H9 (cell line): ENCODE data around the gene TMCC1. TPM values are rescaled to one million over a fixed set of nuclear protein-coding genes. Genes with fewer than 3 reads are reported as not detected.

Experiments
- DNase-seq: peaks from one replicate; pipeline ENCODE4 v3.0.0-alpha.2; 2017
- H2AFZ ChIP-seq: one replicate; pipeline ENCODE4 v1.6.1; 2013; ENCODE audit warnings: mild to moderate bottlenecking, low read length, control low read depth, moderate library complexity
- H2AK5ac ChIP-seq: 2 replicates; pipeline ENCODE4 v1.6.1; 2013; ENCODE audit warnings: low read length, control low read depth, mixed read lengths; ENCODE audit not compliant: insufficient read length
- H2BK120ac ChIP-seq: one replicate; pipeline ENCODE4 v1.6.1; 2013; ENCODE audit warnings: low read depth, mild to moderate bottlenecking, low read length, control low read depth, inconsistent platforms; ENCODE audit not compliant: poor library complexity, severe bottlenecking
- H2BK12ac ChIP-seq: 2 replicates; pipeline ENCODE4 v1.6.1; 2013; ENCODE audit warnings: low read length, control low read depth, mixed read lengths, low read depth; ENCODE audit not compliant: insufficient read length
- H2BK15ac ChIP-seq: 2 replicates; pipeline ENCODE4 v1.6.1; 2013; ENCODE audit warnings: low read depth, low read length, control low read depth
- H2BK20ac ChIP-seq: one replicate; pipeline ENCODE4 v1.6.1; 2013; ENCODE audit warnings: low read depth, mild to moderate bottlenecking, low read length, control low read depth, inconsistent platforms; ENCODE audit not compliant: poor library complexity, severe bottlenecking
- H2BK5ac ChIP-seq: 2 replicates; pipeline ENCODE4 v1.6.1; 2013; ENCODE audit warnings: low read length, control low read depth, mixed read lengths; ENCODE audit not compliant: insufficient read length
- H3K14ac ChIP-seq: 2 replicates; pipeline ENCODE4 v1.6.1; 2013; ENCODE audit warnings: low read length, control low read depth; ENCODE audit not compliant: insufficient read depth
- H3K18ac ChIP-seq: 2 replicates; pipeline ENCODE4 v1.6.1; 2013; ENCODE audit warnings: low read depth, mild to moderate bottlenecking, mixed read lengths, low read length, control low read depth; ENCODE audit not compliant: insufficient read length
- H3K23ac ChIP-seq: 2 replicates; pipeline ENCODE4 v1.6.1; 2013; ENCODE audit warnings: low read length, control low read depth, mixed read lengths, low read depth; ENCODE audit not compliant: insufficient read length
- H3K23me2 ChIP-seq: 2 replicates; pipeline ENCODE4 v1.6.1; 2013; ENCODE audit warnings: low read depth, mild to moderate bottlenecking, mixed read lengths, low read length, control low read depth; ENCODE audit not compliant: insufficient read length, poor library complexity, severe bottlenecking
- H3K27ac ChIP-seq: 2 replicates; pipeline ENCODE4 v1.5.1; 2013; ENCODE audit warnings: low read length, control low read depth, mixed read lengths, low read depth; ENCODE audit not compliant: insufficient read length
- H3K27me3 ChIP-seq: 2 replicates; pipeline ENCODE4 v1.6.1; 2013; ENCODE audit warnings: low read length, control low read depth, inconsistent platforms; ENCODE audit not compliant: insufficient read depth
- H3K4ac ChIP-seq: 2 replicates; pipeline ENCODE4 v1.6.1; 2013; ENCODE audit warnings: low read depth, mild to moderate bottlenecking, control low read depth, inconsistent platforms, low read length, moderate library complexity
- H3K4me1 ChIP-seq: 2 replicates; pipeline ENCODE4 v1.6.1; 2013; ENCODE audit warnings: low read length, control low read depth, inconsistent platforms; ENCODE audit not compliant: insufficient read depth
- H3K4me2 ChIP-seq: 2 replicates; pipeline ENCODE4 v1.6.1; 2013; ENCODE audit warnings: low read length, control low read depth, mixed read lengths; ENCODE audit not compliant: insufficient read length, insufficient read depth
- H3K56ac ChIP-seq: 2 replicates; pipeline ENCODE4 v1.6.1; 2013; ENCODE audit warnings: low read depth, mild to moderate bottlenecking, mixed read lengths, low read length, control low read depth; ENCODE audit not compliant: insufficient read length
- H3K79me1 ChIP-seq: 2 replicates; pipeline ENCODE4 v1.6.1; 2013; ENCODE audit warnings: low read depth, mild to moderate bottlenecking, moderate library complexity, low read length, control low read depth, inconsistent platforms; ENCODE audit not compliant: insufficient read depth, poor library complexity, severe bottlenecking
- H3K79me2 ChIP-seq: 2 replicates; pipeline ENCODE4 v1.6.1; 2013; ENCODE audit warnings: low read length, control low read depth, inconsistent platforms; ENCODE audit not compliant: insufficient read depth
- H3K9ac ChIP-seq: 2 replicates; pipeline ENCODE4 v1.6.1; 2013; ENCODE audit warnings: low read length, control low read depth, mixed read lengths; ENCODE audit not compliant: insufficient read length; ENCODE audit errors: extremely low read depth
- H3K9me3 ChIP-seq: one replicate; pipeline ENCODE4 v1.6.1; 2013; ENCODE audit warnings: low read depth, low read length, inconsistent platforms; ENCODE audit not compliant: control insufficient read depth
- H3T11ph ChIP-seq: one replicate; pipeline ENCODE4 v1.6.1; 2013; ENCODE audit warnings: mild to moderate bottlenecking, low read length, control low read depth, inconsistent platforms
- H4K20me1 ChIP-seq: one replicate; pipeline ENCODE4 v1.6.1; 2013; ENCODE audit not compliant: control insufficient read depth, insufficient read length, insufficient read depth
- H4K5ac ChIP-seq: 2 replicates; pipeline ENCODE4 v1.6.1; 2013; ENCODE audit warnings: low read depth, mild to moderate bottlenecking, mixed read lengths, low read length, control low read depth; ENCODE audit not compliant: insufficient read length
- H4K8ac ChIP-seq: replicated peaks from 2 replicates; pipeline ENCODE4 v1.6.1; 2013; ENCODE audit warnings: low read length, control low read depth, mixed read lengths, low read depth; ENCODE audit not compliant: insufficient read length
- H4K91ac ChIP-seq: 2 replicates; pipeline ENCODE4 v1.6.1; 2013; ENCODE audit warnings: low read depth, mild to moderate bottlenecking, moderate library complexity, mixed read lengths, low read length, control low read depth; ENCODE audit not compliant: insufficient read length
- H3K27ac Mint-ChIP-seq, 3 experiments: 2 replicates in 2 of 3; 3 replicates in 1 of 3; pipeline ENCODE4 v1.8.0; 2020 to 2021; ENCODE audit warnings: mixed read lengths in 3 of 3, mild to moderate bottlenecking in 1 of 3, moderate library complexity in 1 of 3
- H3K27me3 Mint-ChIP-seq: 2 replicates; pipeline ENCODE4 v1.8.0; 2021; ENCODE audit warnings: low read depth, mild to moderate bottlenecking, moderate library complexity, mixed read lengths
- H3K36me3 Mint-ChIP-seq, 3 experiments: 2 replicates in 2 of 3; 3 replicates in 1 of 3; pipeline ENCODE4 v1.8.0; 2020 to 2021; ENCODE audit warnings: low read depth in 3 of 3, mixed read lengths in 3 of 3; ENCODE audit not compliant: insufficient read depth in 1 of 3
- H3K4me1 Mint-ChIP-seq, 2 experiments: 2 replicates each; pipeline ENCODE4 v1.8.0; 2020; ENCODE audit warnings: mixed read lengths in 2 of 2
- H3K4me3 Mint-ChIP-seq, 2 experiments: 2 replicates in 1 of 2; 3 replicates in 1 of 2; pipeline ENCODE4 v1.8.0; 2020 to 2021; ENCODE audit warnings: mild to moderate bottlenecking in 2 of 2, mixed read lengths in 2 of 2, moderate library complexity in 1 of 2
- H3K9me3 Mint-ChIP-seq, 2 experiments: 2 replicates in 1 of 2; 3 replicates in 1 of 2; pipeline ENCODE4 v1.8.0; 2020; ENCODE audit warnings: mild to moderate bottlenecking in 2 of 2, mixed read lengths in 2 of 2, moderate library complexity in 1 of 2
- CTCF ChIP-seq: fragments of 200-600 bp; sonication (generic); conservative IDR thresholded peaks from 3 replicates; pipeline ENCODE4 v1.8.0; 2021; ENCODE audit warnings: antibody characterized with exemption, mild to moderate bottlenecking
- WGBS: extraction: QIAGEN DNeasy Blood & Tissue Kit; methylation state at CpG from one replicate; pipeline ENCODE4 v1.1.7; 2013; ENCODE audit warnings: missing lambda C conversion rate, low lambda C conversion rate, mixed read lengths; ENCODE audit not compliant: insufficient read length; ENCODE audit errors: extremely low coverage; 5-methylcytosine and 5-hydroxymethylcytosine counted together
- total RNA-seq: library from RNA; stranded (reverse); gene quantifications from 2 replicates; pipeline ENCODE4 v1.2.1, GENCODE V29; 2021

Gene TMCC1
- total RNA-seq, 1 experiment from 2014 or later = 24.4 TPM

DNA sequence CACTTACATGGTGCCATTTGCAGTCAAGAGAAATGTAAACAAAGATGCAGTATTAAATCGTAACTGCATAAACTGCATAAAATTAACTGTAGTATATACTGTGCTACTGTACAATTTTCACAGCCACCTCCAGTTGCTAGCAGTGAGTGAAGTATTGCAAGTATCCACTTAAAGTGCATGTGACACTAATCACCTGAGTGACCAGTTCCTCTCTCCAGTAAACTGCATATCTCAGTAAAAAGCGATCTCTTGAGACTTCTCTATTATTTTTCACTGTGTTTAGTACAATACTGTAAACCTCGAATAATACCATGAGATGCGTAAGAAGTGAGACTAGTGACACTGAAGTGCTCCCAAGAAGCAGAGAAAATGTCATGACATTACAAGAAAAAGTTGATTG lies 175.3 kb downstream of the TMCC1 start:
- no peaks in the 10 kb centered on the region for H3K79me1 ChIP-seq
- H4K8ac ChIP-seq = no peak overlapping the region
- H2BK120ac ChIP-seq = no peak overlapping the region
- Mint-ChIP-seq H3K9me3 (no peaks in the 10 kb centered on the region), H3K4me3 (no peak overlapping the region), H3K27me3 (no peaks in the 10 kb centered on the region), H3K4me1 (peaks cover 46 to 61% of the 10 kb centered on the region in 2 experiments), H3K27ac (peak overlapping the region in 1 of 3 experiments; percentile 51; a peak in 1 of 7 replicates), H3K36me3 (no peaks in the 10 kb centered on the region)
- no peaks in the 10 kb centered on the region; the same call in 1 of the 2 replicates for H3K79me2 ChIP-seq
- H3K27ac ChIP-seq = no peak overlapping the region
- no peak overlapping the region for H2BK12ac ChIP-seq
- no peak overlapping the region for H3K4me2 ChIP-seq
- H2AK5ac ChIP-seq = no peak overlapping the region
- H4K20me1 ChIP-seq = no peaks in the 10 kb centered on the region
- H3T11ph ChIP-seq = no peak overlapping the region
- no peak overlapping the region for H3K18ac ChIP-seq
- no peaks in the 10 kb centered on the region for H3K27me3 ChIP-seq
- no peak overlapping the region for H3K9ac ChIP-seq
- no peak for TF ChIP-seq CTCF
- no peak overlapping the region for H2BK15ac ChIP-seq
- no peak overlapping the region for H2BK20ac ChIP-seq
- DNase-seq = no peak
- no CpG with 5 or more reads among the region's 4 CpGs for WGBS
- H3K23me2 ChIP-seq = no peaks in the 10 kb centered on the region
- H4K5ac ChIP-seq = no peak overlapping the region
- H3K23ac ChIP-seq = no peak overlapping the region
- H3K56ac ChIP-seq = no peak overlapping the region
- no peak overlapping the region for H2AFZ ChIP-seq
- peaks cover 12% of the 10 kb centered on the region for H3K4me1 ChIP-seq
- no peak overlapping the region for H3K14ac ChIP-seq
- no peak overlapping the region for H4K91ac ChIP-seq
- no peak overlapping the region for H2BK5ac ChIP-seq
- H3K9me3 ChIP-seq = no peaks in the 10 kb centered on the region
- no peak overlapping the region for H3K4ac ChIP-seq
